ENCODE results near the gene CELF3. TPM values are rescaled to one million over a fixed set of nuclear protein-coding genes. Genes with fewer than 3 reads are reported as not detected.
A peak's percentile ranks its signal among the peaks of the same experiment; 100 is the strongest.

CELF3 gene
- total RNA-seq, 1 experiment from 2014 or later = 0.42 TPM

DNA sequence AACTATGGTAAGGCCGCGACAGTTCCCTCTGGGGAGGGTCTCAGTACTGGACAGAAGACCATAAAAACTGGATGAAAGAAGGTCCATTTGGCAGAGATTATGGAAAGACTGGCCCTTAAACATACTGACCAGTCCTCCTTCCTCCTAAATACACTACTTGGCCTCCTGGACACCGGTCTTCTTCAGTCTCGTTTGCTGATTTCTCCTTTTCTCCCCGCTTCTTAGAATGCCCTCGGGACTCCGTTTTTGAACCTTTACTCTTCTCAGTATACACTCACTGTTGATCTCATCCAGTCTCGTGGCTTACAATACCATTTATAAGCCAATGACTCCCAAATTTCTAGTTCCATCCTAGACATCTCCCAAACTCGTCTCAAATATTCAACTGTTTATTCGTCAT lies 47.4 kb upstream of the CELF3 start (continued):
- no peak for TF ChIP-seq NFATC4 (CRISPR knock-in tag; IDR thresholded peaks at IDR 0.05)
- TF ChIP-seq ZNF396 (CRISPR knock-in tag; IDR thresholded peaks at IDR 0.05; ENCODE audit: borderline replicate concordance) = no peak
- no peak for TF ChIP-seq EMX1 (CRISPR knock-in tag; IDR thresholded peaks at IDR 0.05)
- no peak for TF ChIP-seq GABPB1 (CRISPR knock-in tag; IDR thresholded peaks at IDR 0.05)
- TF ChIP-seq NR2C2 (CRISPR knock-in tag; IDR thresholded peaks at IDR 0.05) = no peak

DNA sequence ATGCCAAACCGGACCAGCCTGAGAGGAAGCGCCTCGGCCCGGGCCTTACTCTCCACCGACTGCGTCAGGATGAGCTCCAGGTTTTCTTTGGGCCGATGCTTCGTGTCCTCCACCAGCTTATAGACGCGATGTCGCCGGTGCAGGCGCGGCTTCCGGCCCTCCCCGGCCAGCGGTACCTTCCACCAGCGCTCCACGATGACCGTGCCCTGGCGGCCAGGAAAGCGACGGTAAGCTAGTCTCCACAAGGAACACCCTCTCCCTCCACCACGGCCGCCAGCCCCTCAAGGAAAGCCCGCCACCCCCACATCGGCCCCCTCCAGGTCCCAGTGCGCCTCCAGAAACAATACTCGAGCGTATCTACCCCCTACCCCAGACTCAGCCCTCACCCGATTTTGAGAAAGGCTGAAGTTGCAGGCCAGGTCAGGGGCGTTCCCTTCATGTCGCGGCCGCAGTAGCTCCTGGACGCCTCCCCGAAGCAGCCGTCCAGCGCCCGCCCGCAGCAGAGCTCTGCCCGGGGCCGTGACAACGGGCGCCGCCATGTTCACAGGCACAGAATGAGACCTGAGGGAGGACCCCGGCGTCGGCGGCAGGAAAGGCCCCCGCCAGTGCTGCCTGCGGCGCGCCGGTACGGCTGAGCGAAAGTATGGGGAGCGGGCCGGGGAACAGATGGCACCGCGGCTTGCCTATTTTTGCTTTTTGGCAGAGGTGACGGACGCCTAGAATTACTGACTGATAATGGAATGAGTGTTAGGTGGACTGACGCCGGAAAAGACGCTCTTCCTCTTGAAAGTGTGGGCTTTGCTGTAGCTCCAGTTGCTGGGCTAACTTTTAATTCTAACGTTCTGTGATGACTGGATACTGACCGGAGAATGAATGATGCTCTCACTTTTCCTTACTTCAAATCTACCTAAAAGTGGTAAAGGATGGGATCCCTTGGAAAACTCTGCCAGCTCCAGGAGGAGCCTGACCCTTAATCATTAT lies 46.6 kb upstream of the CELF3 start, which contains the start of gene MRPL9:
Gene MRPL9, minus strand, starts transcription at position 556 of the 981 bp plus-strand sequence. Its CDS starts 17 bp downstream, at position 539.
- ChIA-PET POLR2A (interaction anchor here (0.9 to 1.1 kb wide), 3 partner anchors 12 to 46 kb away, joined by 3 to 5 read pairs (median 4); partner anchors contain the start of gene CELF3), CTCF (interaction anchor here (0.8 to 1.7 kb wide), 9 partner anchors 29 to 238 kb away, joined by 3 to 15 read pairs (median 4); no protein-coding TSS in a partner anchor)
- H3K4me1 Mint-ChIP-seq = peaks cover 14% of the 10 kb centered on the region
- TF ChIP-seq FOXK1 (CRISPR knock-in tag; IDR thresholded peaks at IDR 0.05) (peak; percentile 91), ZNF317 (CRISPR knock-in tag; IDR thresholded peaks at IDR 0.05; ENCODE audit: borderline replicate concordance, low read depth) (no peak), CREM (CRISPR knock-in tag; IDR thresholded peaks at IDR 0.05) (0 out of 2 replicates have a peak, but pooled peaks have one; percentile 63), GTF2I (CRISPR knock-in tag; conservative IDR thresholded peaks at IDR 0.05) (no peak), KAT7 (CRISPR knock-in tag; IDR thresholded peaks at IDR 0.05; ENCODE audit: borderline replicate concordance) (0 out of 2 replicates have a peak, but pooled peaks have one; percentile 49), ETV6 (CRISPR knock-in tag; IDR thresholded peaks at IDR 0.05) (peak; percentile 60; the same call in 1 of the 2 replicates), FOXP1 (CRISPR knock-in tag; IDR thresholded peaks at IDR 0.05; ENCODE audit: borderline replicate concordance) (peak; percentile 86; the same call in 1 of the 2 replicates), SP1 (CRISPR knock-in tag; conservative IDR thresholded peaks at IDR 0.05) (peak; percentile 60), MYBL2 (CRISPR knock-in tag; IDR thresholded peaks at IDR 0.05) (peak; percentile 47; the same call in 1 of the 2 replicates), TCF7 (CRISPR knock-in tag; IDR thresholded peaks at IDR 0.05; ENCODE audit: low read depth) (no peak), ZNF263 (CRISPR knock-in tag; IDR thresholded peaks at IDR 0.05; ENCODE audit: low read depth) (no peak)
- TF ChIP-seq, protein P1, sequence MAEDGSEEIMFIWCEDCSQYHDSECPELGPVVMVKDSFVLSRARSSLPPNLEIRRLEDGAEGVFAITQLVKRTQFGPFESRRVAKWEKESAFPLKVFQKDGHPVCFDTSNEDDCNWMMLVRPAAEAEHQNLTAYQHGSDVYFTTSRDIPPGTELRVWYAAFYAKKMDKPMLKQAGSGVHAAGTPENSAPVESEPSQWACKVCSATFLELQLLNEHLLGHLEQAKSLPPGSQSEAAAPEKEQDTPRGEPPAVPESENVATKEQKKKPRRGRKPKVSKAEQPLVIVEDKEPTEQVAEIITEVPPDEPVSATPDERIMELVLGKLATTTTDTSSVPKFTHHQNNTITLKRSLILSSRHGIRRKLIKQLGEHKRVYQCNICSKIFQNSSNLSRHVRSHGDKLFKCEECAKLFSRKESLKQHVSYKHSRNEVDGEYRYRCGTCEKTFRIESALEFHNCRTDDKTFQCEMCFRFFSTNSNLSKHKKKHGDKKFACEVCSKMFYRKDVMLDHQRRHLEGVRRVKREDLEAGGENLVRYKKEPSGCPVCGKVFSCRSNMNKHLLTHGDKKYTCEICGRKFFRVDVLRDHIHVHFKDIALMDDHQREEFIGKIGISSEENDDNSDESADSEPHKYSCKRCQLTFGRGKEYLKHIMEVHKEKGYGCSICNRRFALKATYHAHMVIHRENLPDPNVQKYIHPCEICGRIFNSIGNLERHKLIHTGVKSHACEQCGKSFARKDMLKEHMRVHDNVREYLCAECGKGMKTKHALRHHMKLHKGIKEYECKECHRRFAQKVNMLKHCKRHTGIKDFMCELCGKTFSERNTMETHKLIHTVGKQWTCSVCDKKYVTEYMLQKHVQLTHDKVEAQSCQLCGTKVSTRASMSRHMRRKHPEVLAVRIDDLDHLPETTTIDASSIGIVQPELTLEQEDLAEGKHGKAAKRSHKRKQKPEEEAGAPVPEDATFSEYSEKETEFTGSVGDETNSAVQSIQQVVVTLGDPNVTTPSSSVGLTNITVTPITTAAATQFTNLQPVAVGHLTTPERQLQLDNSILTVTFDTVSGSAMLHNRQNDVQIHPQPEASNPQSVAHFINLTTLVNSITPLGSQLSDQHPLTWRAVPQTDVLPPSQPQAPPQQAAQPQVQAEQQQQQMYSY (CRISPR knock-in tag; IDR thresholded peaks at IDR 0.05) = peak; percentile 36; the same call in 1 of the 2 replicates
- TF ChIP-seq, protein P2, sequence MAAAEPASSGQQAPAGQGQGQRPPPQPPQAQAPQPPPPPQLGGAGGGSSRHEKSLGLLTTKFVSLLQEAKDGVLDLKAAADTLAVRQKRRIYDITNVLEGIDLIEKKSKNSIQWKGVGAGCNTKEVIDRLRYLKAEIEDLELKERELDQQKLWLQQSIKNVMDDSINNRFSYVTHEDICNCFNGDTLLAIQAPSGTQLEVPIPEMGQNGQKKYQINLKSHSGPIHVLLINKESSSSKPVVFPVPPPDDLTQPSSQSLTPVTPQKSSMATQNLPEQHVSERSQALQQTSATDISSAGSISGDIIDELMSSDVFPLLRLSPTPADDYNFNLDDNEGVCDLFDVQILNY (CRISPR knock-in tag; IDR thresholded peaks at IDR 0.05) = 0 out of 2 replicates have a peak, but pooled peaks have one; percentile 20
- TF ChIP-seq, protein P3, sequence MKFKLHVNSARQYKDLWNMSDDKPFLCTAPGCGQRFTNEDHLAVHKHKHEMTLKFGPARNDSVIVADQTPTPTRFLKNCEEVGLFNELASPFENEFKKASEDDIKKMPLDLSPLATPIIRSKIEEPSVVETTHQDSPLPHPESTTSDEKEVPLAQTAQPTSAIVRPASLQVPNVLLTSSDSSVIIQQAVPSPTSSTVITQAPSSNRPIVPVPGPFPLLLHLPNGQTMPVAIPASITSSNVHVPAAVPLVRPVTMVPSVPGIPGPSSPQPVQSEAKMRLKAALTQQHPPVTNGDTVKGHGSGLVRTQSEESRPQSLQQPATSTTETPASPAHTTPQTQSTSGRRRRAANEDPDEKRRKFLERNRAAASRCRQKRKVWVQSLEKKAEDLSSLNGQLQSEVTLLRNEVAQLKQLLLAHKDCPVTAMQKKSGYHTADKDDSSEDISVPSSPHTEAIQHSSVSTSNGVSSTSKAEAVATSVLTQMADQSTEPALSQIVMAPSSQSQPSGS (CRISPR knock-in tag; IDR thresholded peaks at IDR 0.05; ENCODE audit: borderline replicate concordance, low read depth) = no peak
- TF ChIP-seq, protein P4, sequence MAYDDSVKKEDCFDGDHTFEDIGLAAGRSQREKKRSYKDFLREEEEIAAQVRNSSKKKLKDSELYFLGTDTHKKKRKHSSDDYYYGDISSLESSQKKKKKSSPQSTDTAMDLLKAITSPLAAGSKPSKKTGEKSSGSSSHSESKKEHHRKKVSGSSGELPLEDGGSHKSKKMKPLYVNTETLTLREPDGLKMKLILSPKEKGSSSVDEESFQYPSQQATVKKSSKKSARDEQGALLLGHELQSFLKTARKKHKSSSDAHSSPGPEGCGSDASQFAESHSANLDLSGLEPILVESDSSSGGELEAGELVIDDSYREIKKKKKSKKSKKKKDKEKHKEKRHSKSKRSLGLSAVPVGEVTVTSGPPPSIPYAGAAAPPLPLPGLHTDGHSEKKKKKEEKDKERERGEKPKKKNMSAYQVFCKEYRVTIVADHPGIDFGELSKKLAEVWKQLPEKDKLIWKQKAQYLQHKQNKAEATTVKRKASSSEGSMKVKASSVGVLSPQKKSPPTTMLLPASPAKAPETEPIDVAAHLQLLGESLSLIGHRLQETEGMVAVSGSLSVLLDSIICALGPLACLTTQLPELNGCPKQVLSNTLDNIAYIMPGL (CRISPR knock-in tag; IDR thresholded peaks at IDR 0.05) = peak; percentile 60; the same call in 1 of the 2 replicates
- peak within 1 kb of the TSS; percentile 90 for H3K4me3 Mint-ChIP-seq
- no peaks in the 10 kb centered on the region for H3K9me3 Mint-ChIP-seq
- DNase-seq (ENCODE audit: low spot score) (peak; percentile 87), ATAC-seq (peak; percentile 99)
- no peaks in the 10 kb centered on the region for H3K27me3 Mint-ChIP-seq (ENCODE audit: low read depth)
- peaks cover 31% of the 10 kb centered on the region for H3K36me3 Mint-ChIP-seq
- peak within 1 kb of the TSS; percentile 96 for H3K27ac Mint-ChIP-seq
